Liver (tissue), 9 donors: ENCODE measurements around the gene PAX7. TPM values are rescaled to one million over a fixed set of nuclear protein-coding genes. Genes with fewer than 3 reads are reported as not detected.

Experiments
- DNase-seq: peaks from one replicate; pipeline ENCODE4 v3.0.0-alpha.2; 2017; ENCODE audit warnings: low spot score
- H3K27ac ChIP-seq, 2 donors: one replicate each; pipeline ENCODE4 v1.7.0; 2013; ENCODE audit warnings: inconsistent platforms in 2 of 2, low read length in 2 of 2, control low read depth in 1 of 2, low read depth in 1 of 2, mild to moderate bottlenecking in 1 of 2
- H3K27me3 ChIP-seq, 4 donors: one replicate each; pipeline versions ENCODE4 v1.6.1 to v1.7.0; 2013; ENCODE audit warnings: low read length in 3 of 4, inconsistent platforms in 1 of 4, mild to moderate bottlenecking in 1 of 4, moderate library complexity in 1 of 4; ENCODE audit not compliant: control insufficient read depth in 4 of 4, insufficient read depth in 4 of 4
- H3K36me3 ChIP-seq, 4 donors: one replicate each; pipeline versions ENCODE4 v1.6.1 to v1.7.0; 2013; ENCODE audit warnings: low read length in 3 of 4, mild to moderate bottlenecking in 3 of 4, low read depth in 1 of 4, moderate library complexity in 1 of 4; ENCODE audit not compliant: control insufficient read depth in 4 of 4, insufficient read depth in 3 of 4
- H3K4me1 ChIP-seq, 4 donors: one replicate each; pipeline versions ENCODE4 v1.6.1 to v1.7.0; 2013; ENCODE audit warnings: low read length in 3 of 4, mild to moderate bottlenecking in 3 of 4, moderate library complexity in 1 of 4; ENCODE audit not compliant: control insufficient read depth in 4 of 4, insufficient read depth in 4 of 4
- H3K4me3 ChIP-seq, 3 donors: one replicate each; pipeline versions ENCODE4 v1.6.1 to v1.7.0; 2013; ENCODE audit warnings: low read length in 3 of 3, control low read depth in 1 of 3, low read depth in 1 of 3, mild to moderate bottlenecking in 1 of 3
- H3K9ac ChIP-seq, 2 donors: one replicate each; pipeline ENCODE4 v1.7.0; 2013; ENCODE audit warnings: low read length in 2 of 2, mild to moderate bottlenecking in 2 of 2, moderate library complexity in 2 of 2, control low read depth in 1 of 2, low read depth in 1 of 2
- H3K9me3 ChIP-seq, 4 donors: one replicate each; pipeline versions ENCODE4 v1.6.1 to v1.7.0; 2013; ENCODE audit warnings: low read length in 3 of 4; ENCODE audit not compliant: control insufficient read depth in 4 of 4
- EGR1 ChIP-seq, 2 donors: IDR thresholded peaks; 2 replicates each; pipeline ENCODE4 v1.6.1; 2016 to 2018; ENCODE audit warnings: antibody characterized with exemption in 2 of 2, low read depth in 2 of 2
- FOXA2 ChIP-seq: IDR thresholded peaks from 2 replicates; pipeline ENCODE4 v1.6.1; 2016; ENCODE audit warnings: antibody characterized with exemption
- HNF4G ChIP-seq: IDR thresholded peaks from 2 replicates; pipeline ENCODE4 v1.6.1; 2016; ENCODE audit warnings: antibody characterized with exemption
- RAD21 ChIP-seq, 2 donors: IDR thresholded peaks; 2 replicates each; pipeline ENCODE4 v1.6.1; 2016; ENCODE audit warnings: antibody characterized with exemption in 2 of 2, mild to moderate bottlenecking in 2 of 2
- REST ChIP-seq: IDR thresholded peaks from 2 replicates; pipeline ENCODE4 v1.6.1; 2016; ENCODE audit warnings: antibody characterized with exemption, mild to moderate bottlenecking
- SP1 ChIP-seq: IDR thresholded peaks from 2 replicates; pipeline ENCODE4 v1.6.1; 2018; ENCODE audit warnings: antibody characterized with exemption, mild to moderate bottlenecking
- YY1 ChIP-seq: IDR thresholded peaks from 2 replicates; pipeline ENCODE4 v1.6.1; 2016; ENCODE audit warnings: antibody characterized with exemption, mild to moderate bottlenecking
- ZBTB33 ChIP-seq: IDR thresholded peaks from 2 replicates; pipeline ENCODE4 v1.6.1; 2016; ENCODE audit warnings: antibody characterized with exemption
- WGBS: extraction: QIAGEN DNeasy Blood & Tissue Kit; methylation state at CpG from one replicate; pipeline ENCODE4 v1.1.7; 2013; 5-methylcytosine and 5-hydroxymethylcytosine counted together
- polyA plus RNA-seq, 2 donors: library from polyadenylated mRNA; stranded (reverse) in 1 of 2; unstranded in 1 of 2; fragments of 200-250 nt in 1 of 2; fragments of >200 nt in 1 of 2; fragmentation: Nextera tagmentation in 1 of 2; extraction: Ambion mirVana in 1 of 2; gene quantifications; one replicate each; pipeline versions ENCODE4 v1.2.1 to v1.2.3, GENCODE V29; 2013 to 2015
- total RNA-seq, 2 donors: library from RNA; depleted of rRNA; stranded (reverse); fragments of >200 nt; gene quantifications; one replicate each; pipeline ENCODE4 v1.2.3, GENCODE V29; 2014
- donor health status: healthy.
- donor health status: healthy.
- donor health status: healthy.
- donor health status: healthy.
- donor health status: healthy.

The PAX7 gene
- total and polyA plus RNA-seq, 4 donors = not detected

DNA sequence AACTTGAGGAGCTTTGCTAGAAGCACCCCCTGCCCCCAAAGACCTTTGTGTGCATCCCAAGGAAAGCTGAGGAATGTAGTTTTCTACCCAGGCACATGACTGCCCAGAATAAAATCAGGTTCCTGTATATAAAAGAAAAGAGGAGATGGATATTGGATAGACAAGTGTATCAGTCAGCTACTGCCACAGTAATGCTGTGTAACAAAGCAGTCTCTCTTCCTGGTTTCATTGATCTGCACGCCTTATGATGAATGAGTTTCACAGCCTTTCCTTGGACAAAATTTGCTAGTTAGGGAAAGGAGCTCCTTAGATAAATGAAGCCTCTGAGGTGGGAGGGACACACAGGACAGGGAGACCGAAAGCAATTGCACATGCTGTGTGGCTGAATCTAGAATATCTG, 120.0 kb downstream of the PAX7 start:
- Histone ChIP-seq H3K9me3 (peaks cover 1 to 6% (median 3%) of the 10 kb centered on the region in 4 donors), H3K36me3 (no peaks in the 10 kb centered on the region), H3K27me3 (peaks cover 0 to 21% (median 4%) of the 10 kb centered on the region in 4 donors), H3K4me1 (no peaks in the 10 kb centered on the region), H3K9ac (no peak overlapping the region), H3K4me3 (no peak overlapping the region), H3K27ac (no peak overlapping the region)
- DNase-seq = no peak
- TF ChIP-seq HNF4G (no peak), FOXA2 (no peak), SP1 (no peak), RAD21 (IDR thresholded peaks at IDR 0.05) (no peak), EGR1 (IDR thresholded peaks at IDR 0.05; ENCODE audit: low read depth in 2 of 2) (no peak)
- WGBS = 83% methylated on average over 2 of the region's 2 CpGs

- H3K4me3 ChIP-seq = no peak overlapping the region
- H3K9me3 ChIP-seq = peaks cover 1 to 6% (median 3%) of the 10 kb centered on the region in 4 donors
- 46% methylated on average over 4 of the region's 4 CpGs for WGBS
- H3K36me3 ChIP-seq = no peaks in the 10 kb centered on the region
- no peaks in the 10 kb centered on the region for H3K4me1 ChIP-seq
- H3K27me3 ChIP-seq = peaks cover 0 to 19% (median 4%) of the 10 kb centered on the region in 4 donors
- no peak for DNase-seq
- no peak overlapping the region for H3K9ac ChIP-seq
- no peak for TF ChIP-seq REST
- no peak for TF ChIP-seq ZBTB33
- H3K27ac ChIP-seq = no peak overlapping the region
These were observed 120.8 kb downstream of the PAX7 start for GRCh38 chr1:18751425-18751824.

- H3K27ac ChIP-seq = no peak overlapping the region
- H3K27me3 ChIP-seq = peaks cover 0 to 19% (median 4%) of the 10 kb centered on the region in 4 donors
- H3K4me1 ChIP-seq = no peaks in the 10 kb centered on the region
- no peak overlapping the region for H3K9ac ChIP-seq
- no peaks in the 10 kb centered on the region for H3K36me3 ChIP-seq
- H3K4me3 ChIP-seq = no peak overlapping the region
- TF ChIP-seq RAD21 (IDR thresholded peaks at IDR 0.05) = no peak
- TF ChIP-seq SP1 = no peak
- TF ChIP-seq REST = no peak
- TF ChIP-seq YY1 = no peak
- H3K9me3 ChIP-seq = peaks cover 1 to 6% (median 3%) of the 10 kb centered on the region in 4 donors
- no peak for DNase-seq
These were observed 121.8 kb downstream of the PAX7 start for GRCh38 chr1:18752409-18752808.
